Fibroblast of mammary gland (primary cell): Measurements from ENCODE around the gene RRP9.

Experiments used
- DNase-seq: peaks from one replicate; pipeline ENCODE4 v3.0.0-alpha.2; 2010; ENCODE audit warnings: low read depth
- H3K4me3 ChIP-seq: 2 replicates; pipeline ENCODE4 v1.5.1; 2011; ENCODE audit warnings: low read depth, mild to moderate bottlenecking, low read length, moderate library complexity; ENCODE audit not compliant: control insufficient read depth
- TF ChIP-seq, protein P1 (sequence below): conservative IDR thresholded peaks from 2 replicates; pipeline ENCODE4 v1.5.1; 2011; ENCODE audit warnings: low read depth, low read length, inconsistent platforms; ENCODE audit not compliant: control insufficient read depth, insufficient read depth

RRP9 gene

GRCh38 chr3:51942603-51943450 is 1.1 kb upstream of the RRP9 start:
- DNase-seq = peak; percentile 59
- H3K4me3 ChIP-seq = peak overlapping the region; percentile 50
- TF ChIP-seq, protein P1, sequence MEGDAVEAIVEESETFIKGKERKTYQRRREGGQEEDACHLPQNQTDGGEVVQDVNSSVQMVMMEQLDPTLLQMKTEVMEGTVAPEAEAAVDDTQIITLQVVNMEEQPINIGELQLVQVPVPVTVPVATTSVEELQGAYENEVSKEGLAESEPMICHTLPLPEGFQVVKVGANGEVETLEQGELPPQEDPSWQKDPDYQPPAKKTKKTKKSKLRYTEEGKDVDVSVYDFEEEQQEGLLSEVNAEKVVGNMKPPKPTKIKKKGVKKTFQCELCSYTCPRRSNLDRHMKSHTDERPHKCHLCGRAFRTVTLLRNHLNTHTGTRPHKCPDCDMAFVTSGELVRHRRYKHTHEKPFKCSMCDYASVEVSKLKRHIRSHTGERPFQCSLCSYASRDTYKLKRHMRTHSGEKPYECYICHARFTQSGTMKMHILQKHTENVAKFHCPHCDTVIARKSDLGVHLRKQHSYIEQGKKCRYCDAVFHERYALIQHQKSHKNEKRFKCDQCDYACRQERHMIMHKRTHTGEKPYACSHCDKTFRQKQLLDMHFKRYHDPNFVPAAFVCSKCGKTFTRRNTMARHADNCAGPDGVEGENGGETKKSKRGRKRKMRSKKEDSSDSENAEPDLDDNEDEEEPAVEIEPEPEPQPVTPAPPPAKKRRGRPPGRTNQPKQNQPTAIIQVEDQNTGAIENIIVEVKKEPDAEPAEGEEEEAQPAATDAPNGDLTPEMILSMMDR = no peak

DNA sequence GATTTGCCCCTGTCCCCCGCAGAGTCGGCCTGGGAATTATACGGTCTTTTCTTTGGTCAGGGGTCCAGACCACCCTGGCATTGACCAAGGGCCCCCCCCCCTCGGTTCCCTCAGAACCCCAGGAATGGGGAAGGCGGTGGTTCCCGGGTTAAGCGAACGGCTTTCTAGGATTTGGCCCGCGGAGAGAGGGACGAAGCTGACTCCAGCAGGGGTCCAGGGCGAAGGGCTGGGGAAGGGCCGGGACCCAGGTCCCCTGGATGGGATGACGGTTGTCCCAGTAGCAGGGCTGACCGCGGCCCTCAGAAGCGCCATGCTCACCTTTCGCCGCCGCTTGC is 274 bp downstream of the RRP9 start:
- H3K4me3 ChIP-seq = peak overlapping the region; percentile 81
- DNase-seq = no peak
- TF ChIP-seq, protein P1 = no peak

DNA sequence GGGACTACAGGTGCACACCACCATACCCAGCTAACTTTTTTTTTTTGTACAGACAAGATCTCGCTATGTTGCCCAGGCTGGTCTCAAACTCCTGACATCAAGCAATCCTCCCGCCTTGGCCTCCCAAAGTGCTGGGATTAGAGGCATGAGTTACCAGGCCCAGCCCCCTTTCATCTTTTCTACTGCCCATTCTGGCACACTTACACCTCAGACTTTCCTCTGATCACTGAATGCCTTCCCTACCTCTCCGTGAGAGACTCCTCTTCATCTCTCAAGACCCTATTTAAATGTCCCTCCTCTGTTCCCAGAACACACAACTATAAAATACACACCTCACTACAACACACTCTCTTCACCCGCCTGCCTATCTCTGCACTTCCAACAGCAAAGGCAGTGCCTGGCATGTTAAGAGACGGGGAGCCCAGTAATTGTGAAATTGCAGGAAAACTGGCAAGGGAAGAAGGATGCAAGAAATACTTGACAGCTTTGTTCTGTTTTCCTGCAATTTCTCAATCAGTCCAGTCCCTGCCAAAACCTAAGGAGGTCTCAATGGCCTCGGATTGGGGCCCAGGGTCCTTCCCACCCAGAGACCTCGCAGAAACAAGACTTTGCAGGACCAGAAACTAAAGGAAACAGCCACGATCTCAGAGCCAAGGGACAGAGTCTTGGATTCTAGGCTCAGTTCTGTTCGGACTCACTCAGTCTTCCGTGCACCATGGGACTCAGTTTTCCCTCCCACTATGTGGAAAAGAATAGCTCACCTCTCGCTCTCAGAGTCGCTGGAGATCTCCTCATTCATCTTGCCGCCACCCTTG is 849 bp downstream of the RRP9 start:
- TF ChIP-seq, protein P1 = no peak
- H3K4me3 ChIP-seq = peak overlapping the region; percentile 81
- peak; percentile 39 for DNase-seq

- TF ChIP-seq, protein P1 = no peak
- DNase-seq = no peak
- no peak overlapping the region for H3K4me3 ChIP-seq
Measured at GRCh38 chr3:51938780-51939425, 2.8 kb downstream of the RRP9 start.

DNA sequence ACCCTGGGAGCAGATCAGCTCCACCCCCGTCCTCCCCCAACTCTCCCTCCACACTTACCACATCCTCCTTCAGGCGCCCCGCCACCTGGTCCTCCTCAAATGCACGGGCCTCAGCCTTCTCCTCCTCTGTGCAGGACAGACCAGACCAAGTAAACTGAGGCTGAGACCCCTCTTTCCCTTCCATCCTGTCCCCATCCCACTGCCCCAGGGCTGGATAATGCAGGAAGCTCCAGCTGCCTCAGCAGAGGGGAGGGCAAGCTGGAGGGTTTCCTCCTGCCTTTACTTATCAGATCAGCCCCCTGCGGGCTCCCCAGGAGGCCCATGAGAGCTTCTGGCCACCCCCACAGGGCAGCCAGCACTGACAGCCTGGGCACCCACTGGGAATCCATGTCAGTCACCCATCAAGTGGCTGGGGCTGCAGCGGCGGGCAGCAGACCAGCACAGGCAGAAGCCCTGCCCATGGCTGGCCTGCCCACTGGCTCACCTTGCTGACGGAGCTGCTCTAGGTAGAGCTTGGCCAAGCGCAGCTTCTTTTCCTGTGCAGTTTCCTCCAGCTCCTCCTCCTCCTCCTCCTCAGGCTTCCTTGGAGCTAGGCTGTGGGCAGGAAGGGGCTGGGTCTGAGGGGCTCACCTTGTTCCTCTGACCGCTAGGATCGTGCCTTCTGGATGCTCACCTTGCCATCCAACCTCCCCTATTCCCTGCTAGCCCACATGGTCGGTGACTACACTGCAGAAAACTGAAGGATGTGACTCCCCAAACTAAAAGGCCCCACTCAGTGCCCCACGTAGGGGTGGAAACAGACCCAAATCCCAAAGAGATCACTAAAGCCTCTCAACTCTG is 3.9 kb downstream of the RRP9 start:
- TF ChIP-seq, protein P1 = no peak
- no peak overlapping the region for H3K4me3 ChIP-seq
- no peak for DNase-seq

- DNase-seq = peak; percentile 72
- no peak overlapping the region for H3K4me3 ChIP-seq
- TF ChIP-seq, protein P1 = no peak
Measured at GRCh38 chr3:51937014-51937413, 4.7 kb downstream of the RRP9 start.
